DLD1 (cell line): ENCODE results near the gene CD3E.

ENCODE experiments used
- in situ Hi-C: cut with HindIII; loops from 2 replicates; pipeline ENCODE4 v1.10.0; 2017; ENCODE audit warnings: low sequenced_read_pairs

The CD3E gene

GRCh38 chr11:118321386-118322082, 17.0 kb downstream of the CD3E start:
- in situ Hi-C loops, result no loop called here

- in situ Hi-C loops, result no loop called here
These were observed 18.2 kb downstream of the CD3E start for GRCh38 chr11:118322721-118323120.

- in situ Hi-C loops, result no loop called here
These were observed 20.8 kb downstream of the CD3E start for GRCh38 chr11:118325283-118325682.

GRCh38 chr11:118328745-118329144, 24.2 kb downstream of the CD3E start:
- in situ Hi-C loops, result no loop called here

GRCh38 chr11:118334745-118335144, 30.2 kb downstream of the CD3E start:
- in situ Hi-C loops, result no loop called here

GRCh38 chr11:118338637-118339061, 34.1 kb downstream of the CD3E start:
- in situ Hi-C loops, result no loop called here

- in situ Hi-C loops, result no loop called here
These were observed 34.9 kb downstream of the CD3E start for GRCh38 chr11:118339281-118339961.

GRCh38 chr11:118340449-118340848, 35.9 kb downstream of the CD3E start:
- in situ Hi-C loops, result no loop called here

- in situ Hi-C loops, result no loop called here
These were observed 36.7 kb downstream of the CD3E start for GRCh38 chr11:118341261-118341660.

GRCh38 chr11:118341815-118342489, 37.4 kb downstream of the CD3E start:
- in situ Hi-C loops, result no loop called here

- in situ Hi-C loops, result no loop called here
These were observed 38.1 kb downstream of the CD3E start, which contains the start of gene CD3D for GRCh38 chr11:118342503-118343161. CD3D (minus strand) TSS chr11:118342705; CDS start chr11:118342607, 98 bp downstream.

- in situ Hi-C loops, result no loop called here
These were observed 38.7 kb downstream of the CD3E start for GRCh38 chr11:118343248-118343647.

GRCh38 chr11:118343981-118344515, 39.5 kb downstream of the CD3E start, which contains the start of gene CD3G:
CD3G (plus strand) TSS chr11:118344344; CDS start chr11:118344424, 80 bp downstream.
- in situ Hi-C loops, result no loop called here

- in situ Hi-C loops, result no loop called here
These were observed 44.9 kb downstream of the CD3E start for GRCh38 chr11:118349475-118349874.

GRCh38 chr11:118353084-118353710, 48.7 kb downstream of the CD3E start:
- in situ Hi-C loops, result no loop called here

GRCh38 chr11:118358071-118358470, 53.5 kb downstream of the CD3E start:
- in situ Hi-C loops, result no loop called here

GRCh38 chr11:118359295-118359958, 54.9 kb downstream of the CD3E start, which contains the start of gene UBE4A:
UBE4A (plus strand) TSS chr11:118359600; CDS start chr11:118365081, 5,481 bp downstream.
- in situ Hi-C loops, result no loop called here

- in situ Hi-C loops, result no loop called here
These were observed 60.6 kb downstream of the CD3E start for GRCh38 chr11:118364956-118365615.
